A549 (cell line): ENCODE data around the gene NFATC2.

Experiments used
- CBX2 ChIP-seq: fragments of 200-600 bp; sonication (generic); IDR thresholded peaks from 2 replicates; pipeline ENCODE4 v1.6.1; 2016; ENCODE audit warnings: low read depth, mild to moderate bottlenecking, borderline replicate concordance
- CEBPB ChIP-seq, 2 experiments: fragments of >200 bp in 1 of 2; sonication (Bioruptor Twin) in 1 of 2; formaldehyde crosslinking in 1 of 2; IDR thresholded peaks; 2 replicates each; pipeline ENCODE4 v1.6.1; 2012 to 2016
- CHD2 ChIP-seq: fragments of 150-350 bp; IDR thresholded peaks from 2 replicates; pipeline ENCODE4 v1.6.1; 2014; ENCODE audit warnings: low read length; ENCODE audit not compliant: partially characterized antibody
- CHD4 ChIP-seq: fragments of 200-600 bp; sonication (generic); IDR thresholded peaks from 2 replicates; pipeline ENCODE4 v1.6.1; 2016; ENCODE audit warnings: antibody characterized with exemption, mild to moderate bottlenecking, borderline replicate concordance
- EP300 ChIP-seq, 2 experiments: fragments of >200 bp; sonication (Bioruptor Twin); formaldehyde crosslinking; IDR thresholded peaks; 2 replicates in 1 of 2; 3 replicates in 1 of 2; pipeline ENCODE4 v1.6.1; 2016 to 2017
- HOXB13 ChIP-seq: fragments of 250-450 bp; sonication (Bioruptor Pico); IDR thresholded peaks from 2 replicates; pipeline ENCODE4 v1.5.0; 2020; ENCODE audit warnings: low read depth, mild to moderate bottlenecking, moderate library complexity
- MAFK ChIP-seq: fragments of 450-650 bp; IDR thresholded peaks from 2 replicates; pipeline ENCODE4 v1.6.1; 2014; ENCODE audit not compliant: partially characterized antibody
- PBX3 ChIP-seq: IDR thresholded peaks from 2 replicates; pipeline ENCODE4 v1.6.1; 2012
- POLR2A ChIP-seq: IDR thresholded peaks from 2 replicates; pipeline ENCODE4 v1.6.1; 2012; ENCODE audit warnings: mild to moderate bottlenecking, low read length
- SMC3 ChIP-seq: fragments of >200 bp; sonication (Bioruptor Twin); formaldehyde crosslinking; IDR thresholded peaks from 3 replicates; pipeline ENCODE4 v1.6.1; 2018; ENCODE audit warnings: inconsistent platforms
- ZNF302 ChIP-seq: fragments of 250-450 bp; sonication (Bioruptor Pico); IDR thresholded peaks from 2 replicates; pipeline ENCODE4 v1.9.0; 2021; ENCODE audit warnings: inconsistent platforms, mild to moderate bottlenecking, moderate library complexity
- TF ChIP-seq, protein P1 (sequence below): fragments of >200 bp; sonication (Bioruptor Twin); formaldehyde crosslinking; IDR thresholded peaks from 3 replicates; pipeline ENCODE4 v1.5.1; 2016
- TF ChIP-seq, protein P2 (sequence below): IDR thresholded peaks from 2 replicates; pipeline ENCODE4 v1.6.1; 2012

DNA sequence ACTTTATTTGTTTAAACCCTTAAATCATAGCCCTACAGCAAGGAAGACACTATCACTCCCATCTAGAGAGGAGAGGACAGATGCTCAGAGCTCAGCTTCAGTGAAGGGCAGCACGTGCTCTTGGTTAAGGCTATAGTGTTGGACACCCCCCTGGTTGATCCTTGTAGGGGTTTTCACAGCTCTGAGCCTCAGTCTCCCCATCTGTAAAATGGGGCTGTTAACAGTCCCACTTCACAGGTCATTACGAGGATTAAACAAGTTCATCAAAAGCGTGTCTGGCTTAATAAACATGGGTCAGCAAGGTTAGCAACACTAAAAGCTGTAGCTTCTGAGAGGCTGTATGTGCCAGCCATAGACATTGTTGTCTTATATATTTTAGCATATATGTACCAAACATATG, 82.4 kb downstream of the NFATC2 start:
- TF ChIP-seq CBX2: no peak
- TF ChIP-seq, protein P1, sequence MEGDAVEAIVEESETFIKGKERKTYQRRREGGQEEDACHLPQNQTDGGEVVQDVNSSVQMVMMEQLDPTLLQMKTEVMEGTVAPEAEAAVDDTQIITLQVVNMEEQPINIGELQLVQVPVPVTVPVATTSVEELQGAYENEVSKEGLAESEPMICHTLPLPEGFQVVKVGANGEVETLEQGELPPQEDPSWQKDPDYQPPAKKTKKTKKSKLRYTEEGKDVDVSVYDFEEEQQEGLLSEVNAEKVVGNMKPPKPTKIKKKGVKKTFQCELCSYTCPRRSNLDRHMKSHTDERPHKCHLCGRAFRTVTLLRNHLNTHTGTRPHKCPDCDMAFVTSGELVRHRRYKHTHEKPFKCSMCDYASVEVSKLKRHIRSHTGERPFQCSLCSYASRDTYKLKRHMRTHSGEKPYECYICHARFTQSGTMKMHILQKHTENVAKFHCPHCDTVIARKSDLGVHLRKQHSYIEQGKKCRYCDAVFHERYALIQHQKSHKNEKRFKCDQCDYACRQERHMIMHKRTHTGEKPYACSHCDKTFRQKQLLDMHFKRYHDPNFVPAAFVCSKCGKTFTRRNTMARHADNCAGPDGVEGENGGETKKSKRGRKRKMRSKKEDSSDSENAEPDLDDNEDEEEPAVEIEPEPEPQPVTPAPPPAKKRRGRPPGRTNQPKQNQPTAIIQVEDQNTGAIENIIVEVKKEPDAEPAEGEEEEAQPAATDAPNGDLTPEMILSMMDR: no peak
- no peak for TF ChIP-seq EP300 (IDR thresholded peaks at IDR 0.05)
- no peak for TF ChIP-seq CHD4
- no peak for TF ChIP-seq MAFK
- TF ChIP-seq ZNF302: no peak
- no peak for TF ChIP-seq PBX3
- no peak for TF ChIP-seq CEBPB (IDR thresholded peaks at IDR 0.05)
- TF ChIP-seq POLR2A: no peak
- no peak for TF ChIP-seq SMC3
- TF ChIP-seq CHD2: no peak
- no peak for TF ChIP-seq HOXB13 (CRISPR knock-in tag)
- TF ChIP-seq, protein P2, sequence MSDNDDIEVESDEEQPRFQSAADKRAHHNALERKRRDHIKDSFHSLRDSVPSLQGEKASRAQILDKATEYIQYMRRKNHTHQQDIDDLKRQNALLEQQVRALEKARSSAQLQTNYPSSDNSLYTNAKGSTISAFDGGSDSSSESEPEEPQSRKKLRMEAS: no peak
